ENCODE results near the gene TMC1. TPM values are rescaled to one million over a fixed set of nuclear protein-coding genes. Genes with fewer than 3 reads are reported as not detected.
"Not testable (repeated sequence)": the region's sequence is repeated elsewhere in the genome, so short reads cannot be mapped to it uniquely, and the experiment has no call there.

Gene TMC1
- total RNA-seq, 1 donor from 2014 or later, result not detected

- Mint-ChIP-seq H3K27me3 (ENCODE audit: low read depth) (peaks cover 4% of the 10 kb centered on the region), H3K4me1 (peaks cover 10% of the 10 kb centered on the region), H3K27ac (no peak overlapping the region), H3K9me3 (peaks cover 6% of the 10 kb centered on the region), H3K4me3 (no peak overlapping the region), H3K36me3 (no peaks in the 10 kb centered on the region)
- no peak for DNase-seq (ENCODE audit: low spot score in 2 of 2, unreplicated experiment in 2 of 2)
- TF ChIP-seq, protein P1, sequence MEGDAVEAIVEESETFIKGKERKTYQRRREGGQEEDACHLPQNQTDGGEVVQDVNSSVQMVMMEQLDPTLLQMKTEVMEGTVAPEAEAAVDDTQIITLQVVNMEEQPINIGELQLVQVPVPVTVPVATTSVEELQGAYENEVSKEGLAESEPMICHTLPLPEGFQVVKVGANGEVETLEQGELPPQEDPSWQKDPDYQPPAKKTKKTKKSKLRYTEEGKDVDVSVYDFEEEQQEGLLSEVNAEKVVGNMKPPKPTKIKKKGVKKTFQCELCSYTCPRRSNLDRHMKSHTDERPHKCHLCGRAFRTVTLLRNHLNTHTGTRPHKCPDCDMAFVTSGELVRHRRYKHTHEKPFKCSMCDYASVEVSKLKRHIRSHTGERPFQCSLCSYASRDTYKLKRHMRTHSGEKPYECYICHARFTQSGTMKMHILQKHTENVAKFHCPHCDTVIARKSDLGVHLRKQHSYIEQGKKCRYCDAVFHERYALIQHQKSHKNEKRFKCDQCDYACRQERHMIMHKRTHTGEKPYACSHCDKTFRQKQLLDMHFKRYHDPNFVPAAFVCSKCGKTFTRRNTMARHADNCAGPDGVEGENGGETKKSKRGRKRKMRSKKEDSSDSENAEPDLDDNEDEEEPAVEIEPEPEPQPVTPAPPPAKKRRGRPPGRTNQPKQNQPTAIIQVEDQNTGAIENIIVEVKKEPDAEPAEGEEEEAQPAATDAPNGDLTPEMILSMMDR (IDR thresholded peaks at IDR 0.05; ENCODE audit: unreplicated experiment), result peak; percentile 51
Observed at GRCh38 chr9:72856972-72857623, 335.7 kb downstream of the TMC1 start.

DNA sequence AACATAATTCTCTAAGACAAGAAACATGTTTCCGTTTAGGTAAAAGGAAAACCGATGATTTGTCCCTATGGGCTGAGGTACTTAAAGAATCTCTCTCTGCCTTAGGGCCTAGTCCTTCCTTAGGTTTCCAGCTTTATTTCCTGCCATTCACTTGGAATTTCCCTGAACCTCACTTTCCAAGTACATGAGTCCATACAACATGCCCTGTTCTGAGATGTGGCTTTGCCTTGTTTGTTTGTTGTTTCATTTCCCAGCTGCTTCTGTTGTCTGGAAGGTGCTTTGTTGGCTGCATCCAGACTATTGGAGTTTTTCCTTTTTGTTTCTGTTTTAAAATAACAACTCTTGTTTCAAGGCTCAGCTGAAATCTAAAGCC is 336.2 kb downstream of the TMC1 start:
- peaks cover 6% of the 10 kb centered on the region for H3K9me3 Mint-ChIP-seq
- no peak overlapping the region for H3K4me3 Mint-ChIP-seq
- peaks cover 10% of the 10 kb centered on the region for H3K4me1 Mint-ChIP-seq
- TF ChIP-seq, protein P1 (IDR thresholded peaks at IDR 0.05; ENCODE audit: unreplicated experiment), result no peak
- peaks cover 4% of the 10 kb centered on the region for H3K27me3 Mint-ChIP-seq (ENCODE audit: low read depth)
- no peak overlapping the region for H3K27ac Mint-ChIP-seq
- H3K36me3 Mint-ChIP-seq, result no peaks in the 10 kb centered on the region
- no peak for DNase-seq (ENCODE audit: low spot score in 2 of 2, unreplicated experiment in 2 of 2)

DNA sequence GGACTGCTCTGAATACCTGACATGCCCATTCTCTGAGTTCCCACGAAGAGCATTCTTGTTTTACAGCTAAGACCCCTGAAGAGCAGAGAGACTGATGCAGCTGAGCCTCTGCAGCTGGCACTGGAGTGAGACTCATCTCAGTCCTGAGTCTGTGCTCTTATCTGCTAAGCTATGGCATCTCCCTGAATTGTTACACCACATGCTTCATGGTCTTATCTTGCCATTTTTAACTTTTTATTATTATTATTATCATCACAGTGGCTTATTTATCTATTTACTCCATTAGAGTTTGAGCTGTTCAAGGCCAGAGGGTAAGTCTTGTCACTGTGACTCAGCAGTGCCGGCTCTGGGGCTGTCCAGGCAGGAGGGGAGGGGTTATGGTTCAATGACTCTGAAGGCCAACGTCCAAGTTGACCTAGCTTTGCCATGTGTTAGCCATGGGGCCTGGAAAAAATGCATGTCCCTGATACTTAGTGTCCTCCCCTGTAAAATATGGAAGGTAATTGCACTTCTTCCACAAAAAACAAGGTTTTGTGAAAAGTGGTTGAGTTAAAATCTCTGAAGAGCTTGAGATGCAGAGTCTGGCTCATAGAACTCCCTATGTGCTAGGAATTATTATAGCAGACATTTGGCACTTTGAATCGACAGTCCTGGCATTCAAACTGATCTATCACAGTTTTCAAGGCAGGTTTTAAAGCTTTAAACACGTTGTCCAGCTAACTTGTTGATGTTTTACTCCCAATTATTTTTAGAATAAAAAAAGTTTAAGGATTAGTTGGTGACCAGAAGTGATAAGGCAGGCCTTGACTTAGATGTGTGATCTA is 336.9 kb downstream of the TMC1 start:
- no peak overlapping the region for H3K27ac Mint-ChIP-seq
- no peak overlapping the region for H3K4me3 Mint-ChIP-seq
- H3K36me3 Mint-ChIP-seq, result no peaks in the 10 kb centered on the region
- H3K9me3 Mint-ChIP-seq, result peaks cover 6% of the 10 kb centered on the region
- DNase-seq (ENCODE audit: low spot score in 2 of 2, unreplicated experiment in 2 of 2), result no peak
- peaks cover 7% of the 10 kb centered on the region for H3K27me3 Mint-ChIP-seq (ENCODE audit: low read depth)
- TF ChIP-seq, protein P1 (IDR thresholded peaks at IDR 0.05; ENCODE audit: unreplicated experiment), result no peak
- peaks cover 11% of the 10 kb centered on the region for H3K4me1 Mint-ChIP-seq

- not testable (repeated sequence) for DNase-seq (ENCODE audit: low spot score in 2 of 2, unreplicated experiment in 2 of 2); H3K27ac Mint-ChIP-seq; H3K36me3 Mint-ChIP-seq; H3K4me3 Mint-ChIP-seq; H3K27me3 Mint-ChIP-seq (ENCODE audit: low read depth)
- H3K4me1 Mint-ChIP-seq, result peaks cover 14% of the 10 kb centered on the region
- peaks cover 15% of the 10 kb centered on the region for H3K9me3 Mint-ChIP-seq
Observed at GRCh38 chr9:72862788-72863187, 341.4 kb downstream of the TMC1 start.

DNA sequence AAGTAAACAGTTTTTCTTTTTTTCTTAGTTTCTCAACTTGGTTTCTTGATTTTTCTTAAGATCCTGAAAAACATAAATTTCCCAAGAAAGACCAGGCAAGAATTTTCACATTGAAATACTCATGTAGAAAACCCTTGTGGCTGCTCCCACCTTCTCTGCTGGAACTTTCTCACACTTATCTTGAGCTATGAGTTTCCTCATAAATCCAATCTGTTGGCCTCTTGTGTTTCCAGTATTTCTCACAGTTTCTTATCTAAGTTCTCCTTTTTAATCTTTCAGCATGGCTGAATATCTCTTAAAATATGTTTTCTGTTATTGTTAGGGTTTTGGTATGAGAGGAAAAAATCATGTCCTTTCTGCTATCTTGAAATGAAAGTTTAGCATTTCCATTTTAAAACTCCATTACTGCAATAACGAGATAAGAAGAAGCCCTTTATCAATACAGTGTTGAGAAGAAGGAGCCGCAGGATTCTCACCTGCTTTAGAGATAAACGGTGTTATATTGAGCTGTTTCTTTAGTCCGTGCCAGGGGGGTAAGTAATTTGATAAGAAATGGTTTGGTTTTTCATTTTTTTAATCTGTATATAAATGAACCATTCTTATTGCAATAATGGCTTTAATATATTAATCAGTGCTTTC is 342.2 kb downstream of the TMC1 start:
- no peak for DNase-seq (ENCODE audit: low spot score in 2 of 2, unreplicated experiment in 2 of 2)

More for the DNA sequence above, 342.2 kb downstream of the TMC1 start:
- Mint-ChIP-seq H3K36me3 (peaks cover 6% of the 10 kb centered on the region), H3K27ac (no peak overlapping the region), H3K4me1 (peaks cover 12% of the 10 kb centered on the region), H3K4me3 (no peak overlapping the region), H3K9me3 (peaks cover 20% of the 10 kb centered on the region), H3K27me3 (ENCODE audit: low read depth) (peaks cover 8% of the 10 kb centered on the region)
- TF ChIP-seq, protein P1 (IDR thresholded peaks at IDR 0.05; ENCODE audit: unreplicated experiment), result no peak
